Left lung (tissue), 10 donors: ENCODE results near the gene ZNF207. TPM values are rescaled to one million over a fixed set of nuclear protein-coding genes. Genes with fewer than 3 reads are reported as not detected.
A peak's percentile ranks its signal among the peaks of the same experiment; 100 is the strongest.
"Not testable (repeated sequence)": the region's sequence is repeated elsewhere in the genome, so short reads cannot be mapped to it uniquely, and the experiment has no call there.

Experiments
- ATAC-seq: fragments of 200-7000 bp; cut with Tn5 transposase; one replicate; pipeline ENCODE4 v1.9.1; 2020; ENCODE audit warnings: moderate library complexity
- DNase-seq, 4 donors: peaks; one replicate each; pipeline ENCODE4 v3.0.0-alpha.2; 2013 to 2020
- H3K27ac ChIP-seq, 2 donors: fragments of 200-600 bp; sonication (generic) in 1 of 2; one replicate each; pipeline versions ENCODE4 v1.5.0 to v1.8.0; 2020 to 2021
- H3K27me3 ChIP-seq, 2 donors: fragments of 200-600 bp; sonication (generic) in 1 of 2; one replicate each; pipeline versions ENCODE4 v1.5.0 to v1.8.0; 2020 to 2021
- H3K36me3 ChIP-seq, 2 donors: fragments of 200-600 bp; sonication (generic) in 1 of 2; one replicate each; pipeline versions ENCODE4 v1.5.0 to v1.8.0; 2020 to 2021
- H3K4me1 ChIP-seq, 2 donors: fragments of 200-600 bp; one replicate each; pipeline ENCODE4 v1.8.0; 2021
- H3K4me3 ChIP-seq, 2 donors: fragments of 200-600 bp; sonication (generic) in 1 of 2; one replicate each; pipeline versions ENCODE4 v1.5.0 to v1.8.0; 2020 to 2021; ENCODE audit warnings: mild to moderate bottlenecking in 1 of 2
- H3K9me3 ChIP-seq, 2 donors: fragments of 200-600 bp; sonication (generic) in 1 of 2; one replicate each; pipeline versions ENCODE4 v1.5.0 to v1.8.0; 2020 to 2021
- CTCF ChIP-seq, 2 donors: fragments of 200-600 bp; sonication (generic) in 1 of 2; IDR thresholded peaks; one replicate each; pipeline versions ENCODE4 v1.5.0 to v1.8.0; 2021; ENCODE audit warnings: antibody characterized with exemption in 2 of 2
- intact Hi-C, 2 donors: fragments of 100-400 bp; cut with DNase I; formaldehyde crosslinking; loops; one replicate each; pipeline versions ENCODE4 v1.11.2 to v1.14.2; 2022
- polyA plus RNA-seq, 6 donors: library from polyadenylated mRNA; unstranded; fragments of 120-200 nt; gene quantifications; one replicate each; pipeline ENCODE4 v1.2.1, GENCODE V29; 2013; ENCODE audit not compliant: insufficient read length in 6 of 6
- total RNA-seq, 2 donors: library from RNA; stranded (reverse); fragmentation: NEBNext Ultra II Directional; extraction: Animal tissue kit (Norgen Biotek cat#: 25700); gene quantifications; one replicate each; pipeline ENCODE4 v1.2.1, GENCODE V29; 2021
- donor health status: DM: no; HTN: yes; CAD: no.
- donor health status: DM: no; HTN: no; CAD: no.

Gene ZNF207
- total and polyA plus RNA-seq, 8 donors = 130 to 319 (median 251) TPM

GRCh38 chr17:32317353-32317752 is 32.6 kb upstream of the ZNF207 start:
- no peak for ATAC-seq
- intact Hi-C loops = loop anchor here in 1 of 2 donors (5.0 kb wide), 1 partner anchor 65 kb away; no protein-coding TSS in a partner anchor
- H3K27ac ChIP-seq = no peak overlapping the region

GRCh38 chr17:32318071-32318470 is 31.9 kb upstream of the ZNF207 start:
- DNase-seq = no peak
- Histone ChIP-seq H3K4me1 (no peaks in the 10 kb centered on the region), H3K36me3 (no peaks in the 10 kb centered on the region), H3K4me3 (no peak overlapping the region), H3K9me3 (no peaks in the 10 kb centered on the region), H3K27me3 (no peaks in the 10 kb centered on the region), H3K27ac (no peak overlapping the region)
- TF ChIP-seq CTCF (IDR thresholded peaks at IDR 0.05) = no peak
- no peak for ATAC-seq
- intact Hi-C loops = loop anchor here in 1 of 2 donors (5.0 kb wide), 1 partner anchor 66 kb away; no protein-coding TSS in a partner anchor

More at GRCh38 chr17:32317353-32317752, 32.6 kb upstream of the ZNF207 start:
- DNase-seq = no peak
- no peak for TF ChIP-seq CTCF (IDR thresholded peaks at IDR 0.05)
- Histone ChIP-seq H3K9me3 (no peaks in the 10 kb centered on the region), H3K4me3 (no peak overlapping the region), H3K4me1 (no peaks in the 10 kb centered on the region), H3K27me3 (no peaks in the 10 kb centered on the region), H3K36me3 (no peaks in the 10 kb centered on the region)

- H3K27ac ChIP-seq = no peak overlapping the region
- H3K4me1 ChIP-seq = peaks cover 0 to 10% of the 10 kb centered on the region in 2 donors
- DNase-seq = peak in 3 of 4 donors; percentile 72 to 91 (median 78)
- H3K4me3 ChIP-seq = peak overlapping the region in 1 of 2 donors; percentile 30
- peak; percentile 95 to 96 for TF ChIP-seq CTCF (IDR thresholded peaks at IDR 0.05)
- ATAC-seq = peak; percentile 97
- no peaks in the 10 kb centered on the region for H3K27me3 ChIP-seq
- intact Hi-C loops = loop anchor here in 1 of 2 donors (5.0 kb wide), 1 partner anchor 67 kb away; no protein-coding TSS in a partner anchor
- no peaks in the 10 kb centered on the region for H3K36me3 ChIP-seq
- no peaks in the 10 kb centered on the region for H3K9me3 ChIP-seq
Observed at GRCh38 chr17:32319548-32319905, 30.4 kb upstream of the ZNF207 start.

GRCh38 chr17:32320080-32320479 is 29.9 kb upstream of the ZNF207 start:
- H3K36me3 ChIP-seq, H3K27me3 ChIP-seq, DNase-seq, H3K27ac ChIP-seq, H3K9me3 ChIP-seq, intact Hi-C loops, H3K4me3 ChIP-seq, ATAC-seq: not testable (repeated sequence)
- H3K4me1 ChIP-seq = peaks cover 0 to 12% of the 10 kb centered on the region in 2 donors

GRCh38 chr17:32320847-32321246 is 29.1 kb upstream of the ZNF207 start:
- H3K27ac ChIP-seq = no peak overlapping the region
- peaks cover 0 to 12% of the 10 kb centered on the region in 2 donors for H3K4me1 ChIP-seq
- DNase-seq = no peak
- intact Hi-C loops = no loop called here
- H3K27me3 ChIP-seq = no peaks in the 10 kb centered on the region
- H3K4me3 ChIP-seq = no peak overlapping the region
- TF ChIP-seq CTCF (IDR thresholded peaks at IDR 0.05) = no peak
- ATAC-seq = no peak
- H3K36me3 ChIP-seq = no peaks in the 10 kb centered on the region
- H3K9me3 ChIP-seq = no peaks in the 10 kb centered on the region

GRCh38 chr17:32323046-32323445 is 26.9 kb upstream of the ZNF207 start:
- Histone ChIP-seq H3K27me3 (no peaks in the 10 kb centered on the region), H3K9me3 (no peaks in the 10 kb centered on the region), H3K4me3 (no peak overlapping the region), H3K4me1 (peaks cover 0 to 12% of the 10 kb centered on the region in 2 donors), H3K27ac (no peak overlapping the region), H3K36me3 (no peaks in the 10 kb centered on the region)
- intact Hi-C loops = no loop called here
- ATAC-seq (no peak), DNase-seq (no peak)
- no peak for TF ChIP-seq CTCF (IDR thresholded peaks at IDR 0.05)
